ENCODE measurements around the gene SLIT1. TPM values are rescaled to one million over a fixed set of nuclear protein-coding genes. Genes with fewer than 3 reads are reported as not detected.

The SLIT1 gene
- total RNA-seq, 2 experiments from 2014 or later, result 0.13 to 1.0 TPM

DNA sequence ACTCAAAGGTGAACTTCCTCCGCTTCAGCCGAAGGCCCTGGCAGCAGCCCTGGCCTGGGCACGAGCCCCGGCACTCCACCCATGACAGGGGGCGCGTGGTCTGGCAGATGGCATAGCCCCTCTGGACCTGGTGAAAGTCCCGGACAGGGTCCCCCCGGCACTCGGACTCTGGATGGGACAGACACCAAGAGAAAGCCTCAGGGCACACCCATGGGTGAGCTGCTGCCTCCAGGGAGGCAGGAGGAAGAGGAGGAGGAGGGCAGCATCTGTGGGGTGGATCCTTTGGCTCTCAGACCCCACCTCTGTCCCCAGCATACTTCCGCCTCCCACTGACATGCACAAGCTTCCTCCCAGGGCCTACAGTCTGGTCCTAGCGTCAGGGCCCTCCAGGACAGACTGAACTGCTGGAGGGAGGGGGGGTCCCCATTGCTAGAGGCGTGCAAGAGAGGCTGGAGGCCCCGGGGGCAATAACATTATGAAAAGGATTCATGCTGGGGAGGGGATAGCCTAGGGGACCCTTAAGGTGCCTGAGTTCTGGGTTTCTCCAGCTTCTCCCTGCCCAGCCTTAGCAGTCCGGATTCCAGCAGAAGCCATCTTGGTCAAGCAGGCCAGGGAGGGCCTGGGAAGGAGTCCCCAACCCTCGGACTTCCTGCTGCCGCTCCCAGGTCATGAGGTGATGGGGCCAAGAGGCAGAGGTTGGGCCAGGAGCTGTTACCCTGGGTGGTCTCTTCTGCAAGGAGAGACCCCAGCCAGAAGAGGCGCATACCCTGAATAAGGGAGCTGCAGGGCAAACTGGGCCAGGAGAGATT lies 184.4 kb downstream of the SLIT1 start:
- intact Hi-C loops (cut with micrococcal nuclease; ENCODE audit: unreplicated experiment), result no loop called here
- BruUV-seq (replicated peaks), result no TSS peak
- Histone ChIP-seq H3K4me3 (ENCODE audit: low read depth, low read length, poor library complexity, severe bottlenecking) (no peak overlapping the region), H2AFZ (ENCODE audit: low read length) (no peak overlapping the region), H3K36me3 (ENCODE audit: insufficient read depth, low read length) (no peaks in the 10 kb centered on the region), H3K4me1 (ENCODE audit: insufficient read depth, low read length, poor library complexity, severe bottlenecking) (no peaks in the 10 kb centered on the region), H4K20me1 (ENCODE audit: insufficient read depth, low read length) (no peaks in the 10 kb centered on the region), H3K9me3 (ENCODE audit: low read length) (no peaks in the 10 kb centered on the region), H3K9me2 (ENCODE audit: insufficient read depth, low read length) (no peaks in the 10 kb centered on the region), H3K79me2 (ENCODE audit: insufficient read depth, low read depth, low read length) (no peaks in the 10 kb centered on the region), H3K4me2 (ENCODE audit: low read length) (no peak overlapping the region), H3K27ac (ENCODE audit: low read depth, low read length, poor library complexity, severe bottlenecking) (no peak overlapping the region)
- CTCF ChIA-PET (ENCODE audit: unreplicated experiment), result no interaction called here
- DNase-seq (ENCODE audit: low spot score), result no peak
- POLR2A ChIA-PET, result no interaction called here
- TF ChIP-seq, protein P1, sequence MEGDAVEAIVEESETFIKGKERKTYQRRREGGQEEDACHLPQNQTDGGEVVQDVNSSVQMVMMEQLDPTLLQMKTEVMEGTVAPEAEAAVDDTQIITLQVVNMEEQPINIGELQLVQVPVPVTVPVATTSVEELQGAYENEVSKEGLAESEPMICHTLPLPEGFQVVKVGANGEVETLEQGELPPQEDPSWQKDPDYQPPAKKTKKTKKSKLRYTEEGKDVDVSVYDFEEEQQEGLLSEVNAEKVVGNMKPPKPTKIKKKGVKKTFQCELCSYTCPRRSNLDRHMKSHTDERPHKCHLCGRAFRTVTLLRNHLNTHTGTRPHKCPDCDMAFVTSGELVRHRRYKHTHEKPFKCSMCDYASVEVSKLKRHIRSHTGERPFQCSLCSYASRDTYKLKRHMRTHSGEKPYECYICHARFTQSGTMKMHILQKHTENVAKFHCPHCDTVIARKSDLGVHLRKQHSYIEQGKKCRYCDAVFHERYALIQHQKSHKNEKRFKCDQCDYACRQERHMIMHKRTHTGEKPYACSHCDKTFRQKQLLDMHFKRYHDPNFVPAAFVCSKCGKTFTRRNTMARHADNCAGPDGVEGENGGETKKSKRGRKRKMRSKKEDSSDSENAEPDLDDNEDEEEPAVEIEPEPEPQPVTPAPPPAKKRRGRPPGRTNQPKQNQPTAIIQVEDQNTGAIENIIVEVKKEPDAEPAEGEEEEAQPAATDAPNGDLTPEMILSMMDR (conservative IDR thresholded peaks at IDR 0.05; ENCODE audit: low read length), result no peak
- TF ChIP-seq EZH2phosphoT487 (IDR thresholded peaks at IDR 0.05; ENCODE audit: borderline replicate concordance, low read depth, low read length), result no peak

DNA sequence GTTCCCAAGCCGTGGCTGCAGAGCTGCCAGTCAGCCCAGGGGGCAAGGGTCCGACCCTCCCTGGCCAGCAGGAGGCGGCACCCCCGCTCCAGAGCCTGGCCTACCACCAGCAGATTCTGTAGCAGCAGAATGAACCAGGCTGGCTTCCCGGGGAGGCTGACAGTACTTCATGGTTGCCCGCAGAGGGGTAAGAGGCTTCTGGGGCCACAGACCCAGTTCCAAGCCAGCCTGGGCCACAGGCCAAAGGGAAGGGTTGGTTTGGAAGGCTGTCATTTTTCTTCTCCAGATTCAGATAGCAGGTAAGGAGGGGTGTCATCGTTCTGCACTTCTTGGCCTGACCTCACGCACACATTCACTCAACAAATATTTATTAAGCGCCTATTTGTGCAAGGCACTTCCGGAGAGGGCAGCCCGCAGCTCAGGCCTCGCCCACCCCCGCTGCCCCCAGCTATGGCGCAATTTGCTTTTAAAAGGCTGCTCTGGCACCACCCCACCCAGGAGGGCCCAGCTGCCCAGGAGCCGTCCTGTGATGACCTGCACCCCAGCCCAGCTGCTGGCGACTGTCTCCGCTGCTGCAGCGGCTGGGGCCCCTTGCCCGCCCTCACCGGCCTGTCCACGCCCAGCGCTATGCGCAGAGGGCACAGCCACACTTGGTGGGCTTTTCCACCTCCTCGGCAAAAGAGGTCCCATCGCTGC lies 185.1 kb downstream of the SLIT1 start:
- intact Hi-C loops (cut with micrococcal nuclease; ENCODE audit: unreplicated experiment), result no loop called here
- DNase-seq (ENCODE audit: low spot score), result no peak
- no peak overlapping the region for H3K4me3 ChIP-seq (ENCODE audit: low read depth, low read length, poor library complexity, severe bottlenecking)
- TF ChIP-seq EZH2phosphoT487 (IDR thresholded peaks at IDR 0.05; ENCODE audit: borderline replicate concordance, low read depth, low read length), result no peak
- TF ChIP-seq, protein P1 (conservative IDR thresholded peaks at IDR 0.05; ENCODE audit: low read length), result 0 out of 2 replicates have a peak, but pooled peaks have one; percentile 21
- H3K79me2 ChIP-seq (ENCODE audit: insufficient read depth, low read depth, low read length), result no peaks in the 10 kb centered on the region
- ChIA-PET CTCF (ENCODE audit: unreplicated experiment) (no interaction called here), POLR2A (no interaction called here)
- no peak overlapping the region for H2AFZ ChIP-seq (ENCODE audit: low read length)
- no peak overlapping the region for H3K27ac ChIP-seq (ENCODE audit: low read depth, low read length, poor library complexity, severe bottlenecking)
- no peak overlapping the region for H3K4me2 ChIP-seq (ENCODE audit: low read length)
- no TSS peak for BruUV-seq (replicated peaks)
- no peaks in the 10 kb centered on the region for H3K36me3 ChIP-seq (ENCODE audit: insufficient read depth, low read length)
- H4K20me1 ChIP-seq (ENCODE audit: insufficient read depth, low read length), result no peaks in the 10 kb centered on the region
- no peaks in the 10 kb centered on the region for H3K4me1 ChIP-seq (ENCODE audit: insufficient read depth, low read length, poor library complexity, severe bottlenecking)
- no peaks in the 10 kb centered on the region for H3K9me3 ChIP-seq (ENCODE audit: low read length)
- H3K9me2 ChIP-seq (ENCODE audit: insufficient read depth, low read length), result no peaks in the 10 kb centered on the region

DNA sequence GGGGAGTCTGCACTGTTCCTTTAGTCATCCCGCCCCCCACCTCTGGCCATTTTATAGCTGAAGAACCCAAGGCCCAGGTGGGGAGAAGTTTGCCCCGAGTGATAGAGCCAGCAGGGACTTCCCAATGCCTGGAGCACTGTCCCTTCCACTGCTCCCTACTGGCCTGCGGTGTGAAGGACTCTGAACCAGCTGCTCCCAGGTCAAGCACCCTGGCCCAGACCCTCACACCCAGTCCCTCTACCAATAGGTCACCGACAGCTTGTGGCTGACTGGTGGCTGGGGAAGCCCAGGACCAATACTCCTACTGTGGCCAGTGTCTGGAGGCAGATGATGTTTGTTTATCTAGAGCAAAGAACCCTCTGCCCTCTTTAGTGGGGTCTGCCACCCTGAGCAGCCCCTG lies 185.8 kb downstream of the SLIT1 start:
- BruUV-seq (replicated peaks), result no TSS peak
- Histone ChIP-seq H3K36me3 (ENCODE audit: insufficient read depth, low read length) (no peaks in the 10 kb centered on the region), H3K27ac (ENCODE audit: low read depth, low read length, poor library complexity, severe bottlenecking) (no peak overlapping the region), H4K20me1 (ENCODE audit: insufficient read depth, low read length) (no peaks in the 10 kb centered on the region), H2AFZ (ENCODE audit: low read length) (no peak overlapping the region), H3K9me2 (ENCODE audit: insufficient read depth, low read length) (no peaks in the 10 kb centered on the region), H3K4me1 (ENCODE audit: insufficient read depth, low read length, poor library complexity, severe bottlenecking) (no peaks in the 10 kb centered on the region), H3K4me3 (ENCODE audit: low read depth, low read length, poor library complexity, severe bottlenecking) (no peak overlapping the region), H3K4me2 (ENCODE audit: low read length) (no peak overlapping the region), H3K79me2 (ENCODE audit: insufficient read depth, low read depth, low read length) (no peaks in the 10 kb centered on the region), H3K9me3 (ENCODE audit: low read length) (no peaks in the 10 kb centered on the region)
- no peak for TF ChIP-seq EZH2phosphoT487 (IDR thresholded peaks at IDR 0.05; ENCODE audit: borderline replicate concordance, low read depth, low read length)
- TF ChIP-seq, protein P1 (conservative IDR thresholded peaks at IDR 0.05; ENCODE audit: low read length), result no peak
- POLR2A ChIA-PET, result no interaction called here
- intact Hi-C loops (cut with micrococcal nuclease; ENCODE audit: unreplicated experiment), result no loop called here
- no peak for DNase-seq (ENCODE audit: low spot score)
- CTCF ChIA-PET (ENCODE audit: unreplicated experiment), result no interaction called here
